NB4 (cell line): ENCODE data around the gene SYNE1.

Experiments
- DNase-seq: peaks from one replicate; pipeline ENCODE4 v3.0.0; 2010; ENCODE audit warnings: low read depth
- H3K4me3 ChIP-seq: one replicate; pipeline ENCODE4 v1.5.1; 2011; ENCODE audit warnings: mild to moderate bottlenecking, low read depth, low read length, moderate library complexity
- MYC ChIP-seq: IDR thresholded peaks from 2 replicates; pipeline ENCODE4 v1.6.1; 2011; ENCODE audit warnings: low read depth, low read length
- POLR2A ChIP-seq: IDR thresholded peaks from 2 replicates; pipeline ENCODE4 v1.6.1; 2011; ENCODE audit warnings: mild to moderate bottlenecking; ENCODE audit not compliant: insufficient read length; ENCODE audit errors: extremely low read depth
- TF ChIP-seq, protein P1 (sequence below): IDR thresholded peaks from one replicate; pipeline ENCODE4 v1.5.1; 2012; ENCODE audit warnings: low read depth, low read length
- TF ChIP-seq, protein P2 (sequence below): IDR thresholded peaks from 2 replicates; pipeline ENCODE4 v1.6.1; 2011; ENCODE audit warnings: low read depth, low read length

SYNE1 gene

DNA sequence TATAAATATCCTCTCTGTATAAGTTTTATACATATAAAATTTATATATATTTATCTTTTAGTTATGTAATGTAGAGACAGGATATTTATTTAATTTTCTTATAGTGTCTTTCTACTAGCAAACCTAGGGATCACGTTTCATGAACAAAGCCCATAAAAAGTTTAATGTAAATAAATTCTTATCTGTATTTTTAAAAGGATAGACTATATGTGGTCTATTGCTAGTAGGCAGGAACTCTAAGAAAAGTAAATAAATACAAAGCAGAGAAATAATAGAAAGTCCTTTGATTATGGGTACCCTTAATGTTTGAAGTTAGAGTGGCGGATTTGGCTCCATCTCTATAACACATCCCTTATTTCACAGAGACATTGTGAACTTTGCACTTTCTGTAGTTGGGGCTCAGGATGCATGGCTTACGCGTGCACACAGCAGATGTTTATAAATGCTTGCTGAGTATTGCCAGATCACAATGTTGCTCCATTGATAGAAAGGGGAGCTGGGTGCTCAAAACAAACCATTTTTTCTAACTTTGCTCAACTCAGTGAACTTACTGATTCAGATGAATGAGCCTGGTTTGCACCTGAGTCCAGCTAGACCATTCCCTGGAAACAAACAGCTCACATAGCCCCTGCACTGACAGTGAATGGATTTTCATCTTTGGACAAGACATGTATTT, 179.1 kb downstream of the SYNE1 start:
- no peak overlapping the region for H3K4me3 ChIP-seq
- no peak for DNase-seq
- TF ChIP-seq, protein P1, sequence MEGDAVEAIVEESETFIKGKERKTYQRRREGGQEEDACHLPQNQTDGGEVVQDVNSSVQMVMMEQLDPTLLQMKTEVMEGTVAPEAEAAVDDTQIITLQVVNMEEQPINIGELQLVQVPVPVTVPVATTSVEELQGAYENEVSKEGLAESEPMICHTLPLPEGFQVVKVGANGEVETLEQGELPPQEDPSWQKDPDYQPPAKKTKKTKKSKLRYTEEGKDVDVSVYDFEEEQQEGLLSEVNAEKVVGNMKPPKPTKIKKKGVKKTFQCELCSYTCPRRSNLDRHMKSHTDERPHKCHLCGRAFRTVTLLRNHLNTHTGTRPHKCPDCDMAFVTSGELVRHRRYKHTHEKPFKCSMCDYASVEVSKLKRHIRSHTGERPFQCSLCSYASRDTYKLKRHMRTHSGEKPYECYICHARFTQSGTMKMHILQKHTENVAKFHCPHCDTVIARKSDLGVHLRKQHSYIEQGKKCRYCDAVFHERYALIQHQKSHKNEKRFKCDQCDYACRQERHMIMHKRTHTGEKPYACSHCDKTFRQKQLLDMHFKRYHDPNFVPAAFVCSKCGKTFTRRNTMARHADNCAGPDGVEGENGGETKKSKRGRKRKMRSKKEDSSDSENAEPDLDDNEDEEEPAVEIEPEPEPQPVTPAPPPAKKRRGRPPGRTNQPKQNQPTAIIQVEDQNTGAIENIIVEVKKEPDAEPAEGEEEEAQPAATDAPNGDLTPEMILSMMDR, result no peak
- TF ChIP-seq, protein P2, sequence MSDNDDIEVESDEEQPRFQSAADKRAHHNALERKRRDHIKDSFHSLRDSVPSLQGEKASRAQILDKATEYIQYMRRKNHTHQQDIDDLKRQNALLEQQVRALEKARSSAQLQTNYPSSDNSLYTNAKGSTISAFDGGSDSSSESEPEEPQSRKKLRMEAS, result no peak
- TF ChIP-seq POLR2A (no peak), MYC (no peak)

DNA sequence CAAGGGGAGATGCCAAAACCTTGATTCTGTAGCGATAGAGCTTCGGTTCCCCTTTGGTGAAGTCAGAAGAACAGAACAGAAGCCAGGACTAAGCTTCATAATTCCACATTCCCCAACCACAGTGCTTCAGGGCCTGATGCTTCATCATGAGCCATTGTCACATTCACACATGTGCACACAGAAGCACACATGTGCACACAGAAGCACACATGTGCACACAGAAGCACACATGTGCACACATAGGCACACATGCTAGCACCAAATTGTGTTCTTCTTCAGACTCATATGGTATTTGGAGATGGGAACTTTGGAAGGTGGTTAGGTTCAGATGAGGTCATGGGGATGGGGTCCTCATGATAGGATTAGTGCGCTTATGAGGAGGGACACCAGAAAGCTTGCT, 183.2 kb downstream of the SYNE1 start:
- no peak overlapping the region for H3K4me3 ChIP-seq
- TF ChIP-seq MYC (no peak), POLR2A (no peak)
- TF ChIP-seq, protein P1, result no peak
- TF ChIP-seq, protein P2, result no peak
- DNase-seq, result no peak

- DNase-seq, result no peak
- H3K4me3 ChIP-seq, result no peak overlapping the region
- no peak for TF ChIP-seq MYC
Measured at GRCh38 chr6:152453421-152453820, 183.7 kb downstream of the SYNE1 start.

DNA sequence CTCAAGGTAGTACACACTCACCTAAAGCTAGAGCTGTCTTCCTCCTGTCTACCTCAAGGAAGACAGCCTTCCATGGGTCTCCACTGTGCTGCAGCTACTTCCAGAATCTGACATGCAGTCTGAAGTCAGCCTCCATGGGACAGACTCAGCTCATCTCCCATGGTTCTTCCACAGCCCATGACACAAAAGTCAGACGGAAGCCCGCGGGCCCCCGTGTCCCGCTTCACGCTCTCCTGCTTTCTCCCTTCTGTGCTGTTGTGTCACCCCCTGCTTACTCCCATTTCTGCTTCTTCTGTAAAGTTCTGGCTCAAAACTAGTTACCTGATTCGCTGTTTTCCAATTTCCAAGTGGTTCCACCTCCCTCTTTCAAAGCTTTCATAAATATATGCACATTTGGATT, 184.5 kb downstream of the SYNE1 start:
- H3K4me3 ChIP-seq, result no peak overlapping the region
- TF ChIP-seq POLR2A, result no peak
- TF ChIP-seq, protein P2, result no peak
- no peak for TF ChIP-seq MYC
- TF ChIP-seq, protein P1, result no peak
- DNase-seq, result no peak

DNA sequence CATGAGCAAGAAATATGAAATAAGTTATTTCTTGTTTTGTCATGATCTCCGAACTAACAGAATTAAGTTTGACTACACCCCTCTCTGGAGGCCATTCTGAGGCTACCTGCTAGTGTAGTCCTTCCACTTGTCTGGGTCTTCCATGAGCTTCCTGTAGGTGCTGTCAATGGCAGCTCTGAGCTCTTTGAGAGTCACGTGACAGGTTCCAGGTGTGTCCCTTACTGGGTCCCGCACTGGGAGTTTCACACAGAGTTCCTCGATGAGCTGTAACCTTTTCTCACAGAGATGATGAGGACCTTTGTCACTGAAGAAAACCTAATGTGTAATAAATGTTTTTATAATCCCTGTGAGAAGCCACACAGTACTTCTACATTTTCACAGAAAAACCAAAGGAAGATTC, 186.6 kb downstream of the SYNE1 start:
- TF ChIP-seq, protein P1, result no peak
- TF ChIP-seq, protein P2, result no peak
- TF ChIP-seq POLR2A, result no peak
- no peak for TF ChIP-seq MYC
- DNase-seq, result no peak
- H3K4me3 ChIP-seq, result no peak overlapping the region

DNA sequence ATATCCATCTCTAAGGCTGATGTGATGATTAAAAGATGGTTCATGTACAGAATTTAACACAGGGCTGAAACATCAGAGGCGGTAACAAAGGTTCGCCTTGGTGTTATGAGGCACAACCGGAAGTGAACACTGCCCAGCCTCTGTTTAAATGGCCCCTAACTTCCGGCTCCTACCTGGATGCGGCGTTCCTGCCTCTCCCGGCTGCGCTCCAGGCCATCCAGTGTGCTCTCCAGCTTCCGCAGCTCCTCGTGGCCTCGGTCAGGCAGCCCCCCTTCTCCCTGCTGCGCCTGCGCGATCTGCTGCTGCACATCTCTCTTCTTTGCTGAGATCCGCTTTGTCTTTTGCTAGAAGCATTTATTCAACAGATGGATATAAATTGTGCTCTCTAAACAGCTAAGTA, 195.3 kb downstream of the SYNE1 start:
- no peak for TF ChIP-seq MYC
- TF ChIP-seq POLR2A, result no peak
- TF ChIP-seq, protein P1, result no peak
- TF ChIP-seq, protein P2, result no peak
- no peak for DNase-seq
- H3K4me3 ChIP-seq, result no peak overlapping the region
